BJ (cell line): ENCODE data around the gene GAD1. TPM values are rescaled to one million over a fixed set of nuclear protein-coding genes. Genes with fewer than 3 reads are reported as not detected.

Experiments
- CTCF ChIA-PET: fragments of 350-600 bp; formaldehyde crosslinking; extraction: SDS; loops from one replicate; lab custom pipeline; 2021; ENCODE audit warnings: antibody characterized with exemption, inconsistent platforms; lab: Yijun Ruan, JAX
- POLR2A ChIA-PET: fragments of 300-600 bp; sonication (Branson Sonifier 250); formaldehyde crosslinking; extraction: SDS; loops from one replicate; lab custom pipeline; 2021; ENCODE audit warnings: antibody characterized with exemption; lab: Charles Lee
- DNase-seq: peaks from one replicate; pipeline ENCODE4 v3.0.0-alpha.2; 2011; ENCODE audit warnings: low read depth
- H3K27me3 ChIP-seq: 2 replicates; pipeline ENCODE4 v1.6.0; 2011; ENCODE audit warnings: low read length; ENCODE audit not compliant: control insufficient read depth, insufficient read depth
- H3K36me3 ChIP-seq: 2 replicates; pipeline ENCODE4 v1.5.1; 2011; ENCODE audit warnings: low read length; ENCODE audit not compliant: control insufficient read depth, insufficient read depth
- H3K4me3 ChIP-seq: 2 replicates; pipeline ENCODE4 v1.5.1; 2011; ENCODE audit warnings: low read depth, mild to moderate bottlenecking, control low read depth, low read length
- polyA minus RNA-seq: library from RNA; depleted of rRNA, polyadenylated mRNA; stranded (reverse); fragments of >200 nt; gene quantifications from 2 replicates; pipeline ENCODE4 v1.2.3, GENCODE V29; 2011; rRNA and poly(A)+ RNA removed
- polyA plus RNA-seq: library from polyadenylated mRNA; depleted of rRNA; stranded (reverse); fragments of >200 nt; gene quantifications from 2 replicates; pipeline ENCODE4 v1.2.3, GENCODE V29; 2011; rRNA removed
- TF ChIP-seq, protein P1 (sequence below): IDR thresholded peaks from 2 replicates; pipeline ENCODE4 v1.5.1; 2011; ENCODE audit warnings: low read depth, mild to moderate bottlenecking, control low read depth, inconsistent platforms, low read length, moderate library complexity; ENCODE audit not compliant: insufficient read depth

The GAD1 gene
- polyA plus RNA-seq: 0.25 and 0.63 TPM in 2 replicates
- 0.46 TPM in 1 of 2 replicates, not detected in the other for polyA minus RNA-seq

DNA sequence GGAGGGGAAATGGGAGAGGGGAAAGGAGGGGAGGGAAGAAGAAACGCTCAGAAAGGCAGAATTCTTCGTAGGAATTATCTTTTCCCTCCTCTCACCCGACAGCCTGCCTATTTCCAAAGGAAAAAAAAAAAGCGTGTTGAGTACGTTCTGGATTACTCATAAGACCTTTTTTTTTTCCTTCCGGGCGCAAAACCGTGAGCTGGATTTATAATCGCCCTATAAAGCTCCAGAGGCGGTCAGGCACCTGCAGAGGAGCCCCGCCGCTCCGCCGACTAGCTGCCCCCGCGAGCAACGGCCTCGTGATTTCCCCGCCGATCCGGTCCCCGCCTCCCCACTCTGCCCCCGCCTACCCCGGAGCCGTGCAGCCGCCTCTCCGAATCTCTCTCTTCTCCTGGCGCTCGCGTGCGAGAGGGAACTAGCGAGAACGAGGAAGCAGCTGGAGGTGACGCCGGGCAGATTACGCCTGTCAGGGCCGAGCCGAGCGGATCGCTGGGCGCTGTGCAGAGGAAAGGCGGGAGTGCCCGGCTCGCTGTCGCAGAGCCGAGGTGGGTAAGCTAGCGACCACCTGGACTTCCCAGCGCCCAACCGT, at the start of gene GAD1:
Gene GAD1, plus strand, starts transcription at position 384 of the 589 bp plus-strand sequence. CDS start 1,705 bp downstream, outside the sequence.
- peak within 1 kb of the TSS; percentile 46 for H3K4me3 ChIP-seq
- peaks cover 60% of the 10 kb centered on the region for H3K27me3 ChIP-seq
- POLR2A ChIA-PET: no interaction called here
- TF ChIP-seq, protein P1, sequence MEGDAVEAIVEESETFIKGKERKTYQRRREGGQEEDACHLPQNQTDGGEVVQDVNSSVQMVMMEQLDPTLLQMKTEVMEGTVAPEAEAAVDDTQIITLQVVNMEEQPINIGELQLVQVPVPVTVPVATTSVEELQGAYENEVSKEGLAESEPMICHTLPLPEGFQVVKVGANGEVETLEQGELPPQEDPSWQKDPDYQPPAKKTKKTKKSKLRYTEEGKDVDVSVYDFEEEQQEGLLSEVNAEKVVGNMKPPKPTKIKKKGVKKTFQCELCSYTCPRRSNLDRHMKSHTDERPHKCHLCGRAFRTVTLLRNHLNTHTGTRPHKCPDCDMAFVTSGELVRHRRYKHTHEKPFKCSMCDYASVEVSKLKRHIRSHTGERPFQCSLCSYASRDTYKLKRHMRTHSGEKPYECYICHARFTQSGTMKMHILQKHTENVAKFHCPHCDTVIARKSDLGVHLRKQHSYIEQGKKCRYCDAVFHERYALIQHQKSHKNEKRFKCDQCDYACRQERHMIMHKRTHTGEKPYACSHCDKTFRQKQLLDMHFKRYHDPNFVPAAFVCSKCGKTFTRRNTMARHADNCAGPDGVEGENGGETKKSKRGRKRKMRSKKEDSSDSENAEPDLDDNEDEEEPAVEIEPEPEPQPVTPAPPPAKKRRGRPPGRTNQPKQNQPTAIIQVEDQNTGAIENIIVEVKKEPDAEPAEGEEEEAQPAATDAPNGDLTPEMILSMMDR: no peak
- CTCF ChIA-PET: interaction anchor here (0.6 to 5.9 kb wide), 10 partner anchors 56 to 840 kb away, joined by 3 to 69 read pairs (median 5); no protein-coding TSS in a partner anchor
- no peak for DNase-seq
- no peaks in the 10 kb centered on the region for H3K36me3 ChIP-seq

DNA sequence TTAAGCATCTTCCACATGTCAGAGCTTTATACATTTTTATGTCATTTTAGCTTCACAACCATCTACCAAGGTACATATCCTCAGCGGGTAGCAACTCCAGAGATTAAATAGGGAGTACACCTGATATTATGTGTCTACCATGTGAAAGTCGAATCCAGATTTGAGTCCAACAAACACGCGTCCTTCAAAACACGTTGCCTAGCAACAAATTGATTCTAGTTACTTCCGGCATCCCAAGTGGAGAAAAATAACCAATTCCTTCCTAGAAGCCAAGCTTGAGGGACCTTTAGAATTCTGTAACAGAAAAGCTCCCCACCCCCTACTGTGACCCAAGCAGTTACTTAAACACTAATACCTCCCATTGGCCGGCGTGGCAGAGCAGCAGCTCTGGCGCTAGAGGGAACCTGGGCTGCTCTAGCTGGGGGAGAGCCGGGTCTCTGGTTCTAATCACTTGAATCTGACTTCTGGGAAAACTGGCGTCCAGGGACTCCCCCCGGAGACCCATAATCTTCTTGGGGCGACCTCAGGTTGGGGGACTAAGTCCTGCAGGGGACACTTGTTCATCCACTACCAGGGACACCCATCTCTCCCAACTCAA, 46.6 kb upstream of the GAD1 start, which contains the start of gene ERICH2:
Gene ERICH2, plus strand, starts transcription at position 371 of the 598 bp plus-strand sequence. CDS start 304 bp downstream, outside the sequence.
- POLR2A ChIA-PET: interaction anchor here (1.3 kb wide), 1 partner anchor 31 kb away, joined by 3 read pairs; no protein-coding TSS in a partner anchor

DNA sequence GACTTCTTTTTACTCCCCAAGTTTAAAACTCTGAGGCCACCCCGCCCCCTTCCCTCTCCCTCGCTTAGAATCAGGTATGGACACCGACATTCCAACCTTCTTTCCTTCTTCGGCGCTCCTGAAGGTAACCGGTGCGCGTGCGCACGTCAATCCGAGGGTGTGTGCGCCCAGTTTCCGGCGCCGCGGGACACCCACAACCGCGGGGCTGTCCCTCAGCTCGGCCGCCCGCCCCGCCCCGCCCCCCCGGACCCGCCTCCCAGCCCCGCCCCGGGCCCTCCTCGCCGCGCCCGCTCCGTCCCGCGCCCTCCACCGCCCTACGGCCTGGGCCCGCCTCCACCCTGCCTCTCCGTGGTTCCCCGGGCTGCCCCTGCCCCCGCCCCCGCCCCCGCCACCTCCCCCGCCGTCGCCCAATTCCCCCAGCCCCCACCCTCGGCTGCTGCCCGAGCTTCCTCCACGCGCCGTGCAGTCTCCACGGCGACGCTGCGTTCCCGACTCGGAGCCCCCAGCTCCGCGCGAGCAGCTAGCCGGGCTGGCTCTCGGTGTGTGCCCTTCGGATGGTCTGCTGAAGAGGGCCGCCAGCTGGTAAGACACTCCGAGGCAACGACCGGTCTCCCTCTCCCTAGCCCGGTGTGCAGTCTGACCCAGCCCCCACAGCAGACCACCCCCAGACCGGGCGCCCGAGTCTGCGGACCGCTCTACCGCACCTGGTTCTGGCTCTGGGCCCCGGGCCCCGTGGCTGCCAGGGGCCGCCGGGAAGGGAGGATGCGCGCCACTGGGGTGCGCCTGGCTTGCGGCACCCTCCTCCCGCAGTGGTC, 45.9 kb upstream of the GAD1 start:
- TF ChIP-seq, protein P1: no peak
- ChIA-PET POLR2A (interaction anchor here (1.3 kb wide), 1 partner anchor 32 kb away, joined by 3 read pairs; no protein-coding TSS in a partner anchor), CTCF (interaction anchor here (0.6 to 1.4 kb wide), 4 partner anchors 33 to 361 kb away, joined by 3 to 5 read pairs (median 4); no protein-coding TSS in a partner anchor)
- DNase-seq: no peak
- Histone ChIP-seq H3K36me3 (no peaks in the 10 kb centered on the region), H3K27me3 (peaks cover 7% of the 10 kb centered on the region), H3K4me3 (peak overlapping the region; percentile 62)

More for the DNA sequence above, 46.6 kb upstream of the GAD1 start, which contains the start of gene ERICH2:
- CTCF ChIA-PET: interaction anchor here (0.6 to 1.4 kb wide), 4 partner anchors 34 to 361 kb away, joined by 3 to 5 read pairs (median 4); no protein-coding TSS in a partner anchor
- H3K4me3 ChIP-seq: peak within 1 kb of the TSS; percentile 62
- peaks cover 7% of the 10 kb centered on the region for H3K27me3 ChIP-seq
- no peak for DNase-seq
- TF ChIP-seq, protein P1: peak; percentile 39
- H3K36me3 ChIP-seq: no peaks in the 10 kb centered on the region

DNA sequence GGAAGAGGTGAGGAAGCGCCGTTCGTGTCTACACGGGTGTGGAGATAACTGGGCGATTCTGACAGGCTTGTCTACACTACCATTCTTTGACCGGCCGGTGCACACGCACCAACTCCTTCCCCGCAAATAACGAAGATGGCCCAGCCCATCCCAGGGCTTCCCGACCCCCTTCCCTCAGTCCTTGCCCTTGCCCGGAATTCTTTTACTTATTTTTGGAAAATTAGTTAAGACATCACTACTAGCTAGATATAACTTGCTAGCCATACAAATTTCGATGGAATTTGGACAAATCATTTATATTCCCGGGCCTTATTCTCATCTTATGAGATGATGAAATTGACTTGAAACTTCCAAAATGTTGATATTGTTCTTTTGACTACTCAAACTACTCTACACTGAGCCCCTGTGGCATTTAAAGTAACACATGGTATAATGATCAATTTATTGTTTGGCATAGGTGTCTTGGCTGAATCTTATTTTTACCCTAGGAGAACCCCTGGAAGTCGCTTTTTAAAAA, 45.2 kb upstream of the GAD1 start:
- TF ChIP-seq, protein P1: no peak
- ChIA-PET CTCF (interaction anchor here (1.2 kb wide), 1 partner anchor 33 kb away, joined by 4 read pairs; no protein-coding TSS in a partner anchor), POLR2A (no interaction called here)
- Histone ChIP-seq H3K36me3 (no peaks in the 10 kb centered on the region), H3K4me3 (peak overlapping the region; percentile 62), H3K27me3 (peaks cover 7% of the 10 kb centered on the region)
- DNase-seq: no peak
